DND-41 (cell line): ENCODE measurements around the gene GAA.

ENCODE experiments used
- ATAC-seq: fragments of 200-7000 bp; cut with Tn5 transposase; 3 replicates; pipeline ENCODE4 v1.9.1; 2021; ENCODE audit warnings: low read depth; ENCODE audit not compliant: insufficient read depth
- DNase-seq: peaks from one replicate; pipeline ENCODE4 v3.0.0-alpha.2; 2020
- H2AFZ ChIP-seq: 2 replicates; pipeline ENCODE4 v1.6.0; 2012; ENCODE audit warnings: low read depth, low read length
- H3K27ac ChIP-seq: 2 replicates; pipeline ENCODE4 v1.5.1; 2012; ENCODE audit warnings: low read length, inconsistent platforms
- H3K27me3 ChIP-seq: fragments of 200-600 bp; sonication (generic); 2 replicates; pipeline ENCODE4 v1.6.0; 2012; ENCODE audit warnings: low read length, mild to moderate bottlenecking, inconsistent platforms; ENCODE audit not compliant: insufficient read depth, poor library complexity
- H3K36me3 ChIP-seq: 2 replicates; pipeline ENCODE4 v1.5.1; 2012; ENCODE audit warnings: low read length, inconsistent platforms; ENCODE audit not compliant: insufficient read depth
- H3K4me1 ChIP-seq: 2 replicates; pipeline ENCODE4 v1.5.1; 2012; ENCODE audit warnings: mild to moderate bottlenecking, low read length; ENCODE audit not compliant: insufficient read depth
- H3K4me2 ChIP-seq: 2 replicates; pipeline ENCODE4 v1.6.0; 2012; ENCODE audit warnings: mild to moderate bottlenecking, moderate library complexity, low read length, inconsistent platforms; ENCODE audit not compliant: insufficient read depth
- H3K4me3 ChIP-seq, 2 experiments: fragments of 200-600 bp in 1 of 2; shearing (Covaris generic) in 1 of 2; 2 replicates each; pipeline ENCODE4 v1.5.1; 2012 to 2016; ENCODE audit warnings: inconsistent platforms in 2 of 2, low read length in 2 of 2, mild to moderate bottlenecking in 2 of 2, low read depth in 1 of 2, moderate library complexity in 1 of 2
- H3K79me2 ChIP-seq: 2 replicates; pipeline ENCODE4 v1.6.0; 2012; ENCODE audit warnings: low read length, inconsistent platforms; ENCODE audit not compliant: insufficient read depth
- H3K9ac ChIP-seq: 2 replicates; pipeline ENCODE4 v1.6.0; 2012; ENCODE audit warnings: low read depth, mild to moderate bottlenecking, inconsistent platforms, low read length, moderate library complexity
- H3K9me3 ChIP-seq: 2 replicates; pipeline ENCODE4 v1.5.1; 2012; ENCODE audit warnings: low read length, moderate library complexity, mild to moderate bottlenecking, inconsistent platforms; ENCODE audit not compliant: insufficient read depth, severe bottlenecking
- H4K20me1 ChIP-seq: 2 replicates; pipeline ENCODE4 v1.6.0; 2012; ENCODE audit warnings: low read length; ENCODE audit not compliant: insufficient read depth
- CTCF ChIP-seq: IDR thresholded peaks from 2 replicates; pipeline ENCODE4 v1.5.1; 2012; ENCODE audit warnings: borderline replicate concordance, low read length, moderate library complexity, mild to moderate bottlenecking; ENCODE audit not compliant: poor library complexity, severe bottlenecking; ENCODE audit errors: extremely low read depth
- EZH2 ChIP-seq: IDR thresholded peaks from 3 replicates; pipeline ENCODE4 v1.6.1; 2012; ENCODE audit warnings: borderline replicate concordance, low read depth, mild to moderate bottlenecking, moderate library complexity, low read length, inconsistent platforms; ENCODE audit not compliant: severe bottlenecking

GAA gene

GRCh38 chr17:80065478-80066170 lies 35.8 kb upstream of the GAA start:
- ATAC-seq = no peak
- no peaks in the 10 kb centered on the region for H3K4me1 ChIP-seq
- H4K20me1 ChIP-seq = no peaks in the 10 kb centered on the region
- no peak overlapping the region for H3K4me2 ChIP-seq
- H3K27ac ChIP-seq = no peak overlapping the region
- no peak overlapping the region for H3K4me3 ChIP-seq
- no peak overlapping the region for H2AFZ ChIP-seq
- no peaks in the 10 kb centered on the region for H3K36me3 ChIP-seq
- TF ChIP-seq EZH2 = no peak
- TF ChIP-seq CTCF = no peak
- no peak overlapping the region for H3K9ac ChIP-seq
- H3K79me2 ChIP-seq = no peaks in the 10 kb centered on the region
- H3K27me3 ChIP-seq = no peaks in the 10 kb centered on the region
- no peak for DNase-seq
- no peaks in the 10 kb centered on the region for H3K9me3 ChIP-seq

GRCh38 chr17:80067393-80067986 lies 33.9 kb upstream of the GAA start:
- DNase-seq (no peak), ATAC-seq (no peak)
- no peak overlapping the region for H3K4me2 ChIP-seq
- no peak overlapping the region for H3K4me3 ChIP-seq
- H3K27me3 ChIP-seq = no peaks in the 10 kb centered on the region
- H4K20me1 ChIP-seq = no peaks in the 10 kb centered on the region
- H3K4me1 ChIP-seq = no peaks in the 10 kb centered on the region
- H3K9ac ChIP-seq = no peak overlapping the region
- H3K9me3 ChIP-seq = no peaks in the 10 kb centered on the region
- no peak overlapping the region for H2AFZ ChIP-seq
- H3K36me3 ChIP-seq = no peaks in the 10 kb centered on the region
- H3K27ac ChIP-seq = no peak overlapping the region
- H3K79me2 ChIP-seq = no peaks in the 10 kb centered on the region
- no peak for TF ChIP-seq CTCF
- TF ChIP-seq EZH2 = no peak

- no peak overlapping the region for H3K27ac ChIP-seq
- H4K20me1 ChIP-seq = no peaks in the 10 kb centered on the region
- H3K36me3 ChIP-seq = no peaks in the 10 kb centered on the region
- no peaks in the 10 kb centered on the region for H3K4me1 ChIP-seq
- no peaks in the 10 kb centered on the region for H3K79me2 ChIP-seq
- no peak overlapping the region for H2AFZ ChIP-seq
- no peak overlapping the region for H3K9ac ChIP-seq
- no peak overlapping the region for H3K4me2 ChIP-seq
- no peak overlapping the region for H3K4me3 ChIP-seq
- DNase-seq (no peak), ATAC-seq (no peak)
- H3K9me3 ChIP-seq = no peaks in the 10 kb centered on the region
- TF ChIP-seq CTCF (no peak), EZH2 (no peak)
- H3K27me3 ChIP-seq = no peaks in the 10 kb centered on the region
These were observed 32.8 kb upstream of the GAA start for GRCh38 chr17:80068301-80069222.
